ENCODE results near the gene BABAM1.
A peak's percentile ranks its signal among the peaks of the same experiment; 100 is the strongest.

The BABAM1 gene

DNA sequence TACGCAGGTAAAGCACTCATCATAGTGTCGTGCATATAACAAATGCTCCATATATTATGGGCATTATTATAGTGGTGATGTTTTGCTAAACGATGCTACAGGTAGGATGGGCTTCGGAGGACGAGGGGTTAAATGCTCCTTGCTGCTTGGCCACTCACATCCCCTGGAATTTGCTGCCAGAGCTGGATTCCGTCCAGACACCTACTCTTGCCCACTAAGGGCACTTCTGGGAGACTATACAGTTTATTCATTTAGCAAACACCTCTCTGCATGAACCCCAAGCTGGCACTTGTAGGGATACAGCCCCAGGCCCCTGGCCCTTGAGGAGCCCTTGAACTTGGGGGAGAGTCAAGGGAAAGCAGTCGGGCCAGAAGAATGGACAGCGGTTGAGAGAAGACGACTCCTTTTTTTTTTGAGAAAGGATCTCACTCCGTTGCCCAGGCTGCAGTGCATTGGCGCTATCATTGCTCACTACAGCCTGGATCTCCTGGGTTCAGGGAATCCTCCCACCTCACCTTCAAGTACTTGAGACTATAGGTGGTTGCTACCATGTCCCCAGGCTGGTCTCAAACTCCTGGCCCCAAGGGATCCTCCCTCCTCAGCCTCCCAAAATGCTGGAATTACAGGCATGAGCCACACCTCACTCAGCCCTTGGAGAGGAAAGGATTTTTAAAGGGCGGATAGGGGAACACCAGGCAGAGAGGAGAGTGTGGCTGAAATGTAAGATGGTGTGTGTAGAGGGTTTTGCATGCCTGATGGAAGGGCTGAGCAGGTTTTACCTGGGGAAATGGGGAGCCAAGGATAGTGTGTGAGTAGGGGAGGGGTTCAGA lies 37.4 kb downstream of the BABAM1 start:
- no peak for DNase-seq

DNA sequence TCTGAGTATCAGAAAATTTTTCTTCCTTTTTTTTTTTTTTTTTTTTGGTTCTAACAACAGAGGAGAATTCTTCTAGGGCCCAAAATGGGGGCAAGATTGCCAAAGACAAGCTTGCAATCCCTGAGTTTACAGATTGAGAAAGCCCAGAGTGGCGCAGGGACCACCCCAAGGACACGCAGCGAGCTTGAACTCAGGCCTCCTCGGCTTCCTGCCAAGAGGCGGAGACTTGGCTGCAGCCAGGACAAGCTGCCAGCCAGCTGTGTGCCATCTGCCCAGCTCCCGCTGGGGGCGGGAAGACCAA lies 37.9 kb downstream of the BABAM1 start:
- DNase-seq, result no peak

DNA sequence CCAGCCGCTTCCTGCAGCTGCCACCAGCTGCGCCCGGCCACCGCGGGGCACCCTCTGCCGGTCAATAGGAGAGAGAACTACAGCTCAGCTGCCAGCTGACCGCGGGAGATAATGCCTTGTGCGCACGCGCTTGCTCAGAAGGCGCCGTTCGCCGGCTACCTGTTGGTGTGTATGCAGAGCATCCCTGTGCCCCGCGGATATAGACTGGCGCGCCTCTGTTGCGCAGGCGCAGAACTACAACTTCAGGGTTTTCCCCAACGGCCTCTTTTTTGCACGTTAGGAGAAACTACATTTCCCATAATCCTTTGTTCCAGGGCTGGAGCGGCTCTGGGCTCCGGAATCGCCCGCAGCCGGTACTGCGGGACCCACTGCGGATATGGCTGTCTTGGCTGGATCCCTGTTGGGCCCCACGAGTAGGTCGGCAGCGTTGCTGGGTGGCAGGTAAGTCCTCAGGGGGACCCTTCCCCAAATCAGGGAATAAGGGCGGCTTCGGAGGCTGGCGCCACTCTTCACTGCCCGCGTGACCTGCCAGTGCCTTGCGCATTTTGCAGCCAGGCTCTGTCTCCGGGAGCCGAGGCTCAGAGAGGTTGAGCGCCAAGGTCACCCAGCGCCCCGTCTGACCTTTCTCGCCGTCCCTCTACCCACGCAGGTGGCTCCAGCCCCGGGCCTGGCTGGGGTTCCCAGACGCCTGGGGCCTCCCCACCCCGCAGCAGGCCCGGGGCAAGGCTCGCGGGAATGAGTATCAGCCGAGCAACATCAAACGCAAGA lies 38.5 kb downstream of the BABAM1 start, which contains the start of gene MRPL34:
MRPL34 (plus strand) TSS at position 356 of the 768 bp plus-strand sequence; CDS start at position 377, 21 bp downstream.
- peak; percentile 97 for DNase-seq

DNA sequence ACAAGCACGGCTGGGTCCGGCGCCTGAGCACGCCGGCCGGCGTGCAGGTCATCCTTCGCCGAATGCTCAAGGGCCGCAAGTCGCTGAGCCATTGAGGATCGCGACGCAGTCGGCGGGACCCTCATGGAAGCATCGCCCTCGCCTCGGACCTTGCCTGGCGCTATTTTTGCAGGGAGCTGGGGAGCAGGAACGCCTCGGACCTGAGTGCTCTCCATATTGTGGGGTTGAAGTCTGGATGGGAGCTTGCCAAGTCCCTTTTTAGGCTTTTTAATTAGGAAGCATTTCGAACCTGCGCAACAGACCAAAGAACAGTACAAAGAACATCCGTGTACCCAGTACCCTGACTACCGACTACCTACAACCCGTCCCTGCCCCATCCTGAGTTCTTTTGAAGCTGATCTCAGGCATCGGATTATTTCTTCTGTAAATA lies 39.1 kb downstream of the BABAM1 start:
- no peak for DNase-seq

DNA sequence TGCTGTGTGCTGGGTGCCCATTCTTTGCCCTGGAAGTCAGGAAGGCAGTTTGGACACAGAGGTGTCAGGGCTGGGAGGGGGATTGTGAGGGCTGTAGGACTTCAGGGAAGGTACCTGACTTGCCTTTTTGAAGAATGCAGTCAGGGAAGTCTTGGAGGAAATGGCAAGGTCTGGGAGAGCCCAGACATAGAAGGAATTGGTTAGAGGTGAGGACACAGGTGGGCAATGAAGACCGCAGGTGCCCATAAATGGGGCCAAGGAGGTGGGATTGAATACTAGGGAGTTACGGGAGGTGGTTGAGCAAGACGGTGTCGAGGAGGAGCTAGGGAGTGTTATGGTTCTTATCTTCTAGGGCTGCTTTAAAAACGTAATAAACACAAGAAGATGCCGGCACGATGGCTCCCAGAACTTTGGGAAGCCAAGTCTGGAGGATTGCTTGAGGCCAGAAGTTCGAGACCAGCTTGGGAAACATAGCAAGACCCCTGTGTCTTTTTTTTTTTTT lies 40.7 kb downstream of the BABAM1 start:
- DNase-seq, result no peak

DNA sequence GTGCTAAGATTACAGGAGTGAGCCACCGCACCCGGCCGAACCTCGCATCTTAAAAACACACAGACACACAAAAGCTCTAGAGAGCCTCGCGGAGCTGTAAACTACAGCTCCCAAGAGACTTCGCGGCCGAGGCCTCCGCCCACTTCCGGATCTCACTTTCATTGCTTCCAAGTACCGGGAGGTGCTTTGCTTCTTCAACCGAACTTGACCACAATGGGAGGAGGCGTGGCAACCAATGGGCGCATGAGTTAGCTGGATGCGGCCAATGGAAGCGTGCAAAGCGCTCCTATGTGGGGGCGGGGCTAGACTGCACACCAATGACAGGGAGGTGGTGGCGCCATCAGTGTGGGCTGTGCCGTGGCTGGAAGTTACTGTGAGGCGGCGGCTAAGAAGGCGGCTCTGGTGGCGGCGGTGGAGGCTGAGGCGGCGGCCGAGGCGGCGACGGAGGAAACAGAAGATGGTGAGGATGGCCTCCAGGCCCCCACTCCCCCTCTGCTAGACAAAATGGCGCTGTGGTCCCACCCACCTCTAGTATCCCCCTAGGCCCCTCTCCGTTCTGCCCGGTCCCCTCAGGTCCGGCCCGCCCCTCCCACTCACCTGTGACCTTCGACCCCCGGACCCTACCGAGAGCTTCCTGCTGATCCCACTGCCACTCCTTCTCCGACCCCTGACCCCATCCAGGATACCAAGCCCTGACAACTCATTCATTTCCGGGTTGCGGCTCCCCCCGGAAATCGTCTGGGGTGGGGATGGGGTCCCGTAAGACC lies 42.1 kb downstream of the BABAM1 start, which contains the start of gene DDA1:
DDA1 (plus strand) TSS at position 366 of the 767 bp plus-strand sequence; CDS start at position 458, 92 bp downstream.
- peak; percentile 98 for DNase-seq

DNA sequence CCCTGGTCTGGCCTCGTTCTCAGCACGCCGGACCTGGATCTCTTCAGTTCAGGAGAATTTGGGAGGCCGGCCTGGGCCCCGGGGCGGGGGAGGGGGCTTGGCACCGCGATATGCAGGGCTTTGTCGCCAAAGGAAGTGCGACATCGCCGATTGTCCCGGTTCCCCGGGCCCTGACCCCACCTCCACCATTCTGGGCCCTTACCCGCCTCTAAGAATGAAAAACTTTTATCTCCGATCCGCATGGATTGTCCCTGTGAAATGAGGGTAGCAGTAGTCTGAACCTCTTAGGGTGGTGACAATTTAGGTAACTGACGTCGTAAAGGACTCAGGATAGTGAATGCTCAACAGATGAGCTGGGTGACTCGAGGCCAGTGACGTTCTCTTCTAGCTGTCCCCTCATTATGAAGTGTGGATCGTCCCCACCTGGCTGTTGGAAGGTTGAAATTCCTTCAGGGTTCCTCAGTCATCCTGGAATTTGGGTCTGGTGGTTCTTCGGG lies 42.8 kb downstream of the BABAM1 start:
- no peak for DNase-seq

DNA sequence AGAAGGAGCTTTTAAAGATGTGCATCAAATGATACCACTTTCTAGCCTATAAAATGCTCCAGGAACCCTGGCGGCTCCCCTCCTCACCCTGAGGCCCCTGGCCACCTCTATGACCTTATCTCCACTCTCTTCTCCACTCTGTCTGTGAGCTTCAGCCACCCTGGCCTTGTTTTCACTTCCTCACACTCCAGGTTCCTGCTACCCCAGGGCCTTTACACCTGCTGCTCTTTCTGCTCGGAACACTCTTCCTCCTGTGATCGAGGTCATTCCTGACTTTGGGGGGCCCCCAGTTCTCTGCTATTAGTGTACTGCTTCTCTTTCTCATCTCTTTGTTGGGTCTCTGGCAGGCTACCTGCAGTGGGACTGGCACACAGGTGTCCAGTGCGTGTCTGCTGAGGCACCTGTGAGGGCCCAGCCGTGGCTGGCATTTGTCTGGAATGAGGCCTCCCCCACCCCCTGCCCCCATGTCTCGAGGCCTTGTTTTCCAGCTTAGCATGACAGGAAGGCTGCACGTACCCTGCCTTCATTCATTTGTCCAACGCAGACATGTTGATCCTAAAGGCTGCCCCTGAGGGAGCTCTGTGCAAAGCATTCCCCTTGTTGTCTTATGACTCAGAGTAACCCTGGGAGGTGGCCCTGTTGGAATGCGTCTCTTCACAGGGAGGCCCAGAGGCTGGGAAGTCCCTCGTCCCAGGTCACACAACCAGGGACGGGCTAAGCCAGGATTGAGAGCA lies 44.4 kb downstream of the BABAM1 start:
- DNase-seq, result no peak

DNA sequence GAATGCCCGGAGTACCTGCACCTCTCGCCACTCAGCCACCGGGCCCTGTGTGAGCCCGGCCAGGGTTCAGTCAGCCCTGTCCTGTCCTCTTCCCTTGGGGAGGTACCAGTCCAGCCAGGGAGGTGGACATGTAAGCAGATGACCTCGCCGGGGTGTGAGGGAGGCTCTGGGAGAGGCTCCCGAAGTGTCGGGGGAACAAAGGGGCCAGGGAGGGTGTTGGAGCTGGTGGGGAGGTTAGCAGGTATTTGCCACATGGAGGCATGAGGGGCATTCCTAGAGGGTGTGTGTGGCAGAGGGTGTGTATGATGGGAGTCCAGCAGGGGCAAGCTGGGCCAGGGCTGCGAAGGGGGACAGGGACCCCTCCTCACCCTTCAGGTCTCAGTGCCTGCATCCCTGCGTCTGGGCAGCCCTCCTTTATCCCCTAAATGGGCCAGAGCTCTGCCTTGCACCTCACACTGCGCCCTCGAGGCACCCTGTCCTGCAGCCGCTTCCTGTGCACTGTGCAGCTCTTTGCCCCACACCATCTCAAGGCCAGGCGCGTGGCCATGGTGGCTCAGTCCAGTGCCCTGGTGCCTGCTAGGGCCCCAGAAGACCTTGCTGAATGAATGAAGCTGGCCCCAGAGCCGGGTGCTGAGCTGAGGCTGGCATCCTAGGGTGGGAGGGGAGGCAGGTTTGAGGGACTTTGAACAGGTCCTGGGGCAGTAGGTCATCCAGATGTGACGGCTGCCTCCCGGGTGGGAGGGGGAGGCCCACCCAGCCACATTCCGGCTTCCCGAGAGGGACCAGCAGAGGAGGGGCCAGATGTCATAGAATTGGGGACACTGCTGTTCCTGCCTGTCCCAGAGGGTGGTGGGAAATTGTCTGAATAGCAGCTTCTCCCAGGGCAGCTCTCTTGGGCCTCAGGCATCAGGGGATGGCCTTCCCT lies 45.2 kb downstream of the BABAM1 start:
- DNase-seq, result no peak

DNA sequence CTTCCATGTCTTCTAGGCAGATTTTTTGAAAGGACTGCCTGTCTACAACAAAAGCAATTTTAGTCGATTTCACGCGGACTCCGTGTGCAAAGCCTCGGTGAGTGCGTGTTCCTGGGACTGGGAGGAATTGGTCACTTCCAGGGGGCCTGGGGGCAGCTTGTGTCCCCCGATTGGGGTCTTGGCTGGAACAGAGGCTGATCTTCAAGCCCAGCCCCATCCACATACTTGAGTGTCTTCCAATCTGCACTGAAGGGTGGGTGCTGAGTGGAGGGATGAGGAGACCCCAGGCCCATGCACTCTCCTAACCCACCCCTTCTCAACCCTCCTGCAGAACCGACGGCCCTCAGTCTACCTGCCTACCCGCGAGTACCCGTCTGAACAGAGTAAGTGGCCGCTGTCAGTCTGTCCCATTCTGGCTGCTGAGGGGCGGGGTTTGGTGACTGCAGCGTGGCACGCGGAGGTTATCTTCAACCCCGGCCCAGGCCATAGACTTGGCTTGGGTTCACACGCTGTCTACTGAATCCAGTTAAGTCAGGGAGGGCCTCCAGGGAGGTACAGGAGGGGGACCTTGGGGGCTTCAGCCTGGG lies 46.9 kb downstream of the BABAM1 start:
- no peak for DNase-seq

DNA sequence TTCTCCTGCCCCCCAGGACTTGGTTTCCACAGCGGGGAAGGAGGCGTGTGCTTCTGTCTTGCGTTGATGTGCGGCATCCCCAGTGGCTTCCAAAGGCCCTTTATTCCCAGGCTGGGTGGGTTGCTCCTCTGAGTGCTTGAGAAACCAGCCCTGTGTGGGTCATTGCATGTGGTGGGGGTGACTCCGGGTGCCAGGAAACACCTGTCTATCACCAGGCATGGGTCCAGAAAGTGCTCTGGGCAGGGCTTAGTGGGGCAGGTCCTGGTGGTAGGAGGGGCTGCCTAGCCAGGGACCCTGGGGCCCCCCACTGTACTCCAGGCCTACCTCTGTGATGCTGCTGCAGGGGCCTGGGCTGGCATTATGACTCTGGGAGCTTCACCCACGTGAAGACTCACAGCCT lies 51.7 kb downstream of the BABAM1 start:
- no peak for DNase-seq

DNA sequence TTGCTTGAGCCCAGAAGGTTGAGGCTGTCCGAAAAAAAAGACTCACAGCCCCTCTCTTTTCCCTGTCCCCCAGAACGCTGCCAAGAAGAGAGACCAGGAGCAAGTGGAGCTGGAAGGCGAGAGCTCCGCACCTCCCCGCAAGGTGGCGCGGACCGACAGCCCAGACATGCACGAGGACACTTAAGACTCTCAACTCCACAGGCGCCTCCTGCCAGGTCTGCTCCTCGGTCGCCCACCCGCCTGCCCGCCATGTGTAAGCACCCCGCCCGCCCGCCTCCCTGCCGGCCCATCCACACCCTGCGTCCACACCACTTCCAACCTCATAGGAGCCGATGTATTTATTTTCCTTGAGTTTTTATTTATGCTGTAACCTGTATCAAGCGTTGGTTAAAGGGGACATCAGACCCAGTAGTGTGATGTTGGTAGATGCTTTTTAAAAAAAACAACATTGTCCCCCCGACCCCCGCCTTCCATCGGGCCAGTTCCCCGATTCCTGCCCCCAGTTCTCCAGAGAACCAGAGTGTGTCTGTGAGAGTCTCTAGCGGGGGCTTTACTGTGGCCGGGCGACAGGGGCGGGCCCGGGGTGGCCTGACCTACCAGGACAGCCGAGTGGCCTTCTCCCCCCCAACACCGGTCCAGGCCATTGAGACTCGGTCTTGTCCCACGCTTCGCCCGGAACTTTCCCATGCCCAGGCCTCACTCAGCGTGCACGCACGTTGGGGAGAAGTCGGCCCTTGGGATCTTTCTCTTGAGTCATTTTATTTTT lies 52.4 kb downstream of the BABAM1 start:
- DNase-seq, result no peak

DNA sequence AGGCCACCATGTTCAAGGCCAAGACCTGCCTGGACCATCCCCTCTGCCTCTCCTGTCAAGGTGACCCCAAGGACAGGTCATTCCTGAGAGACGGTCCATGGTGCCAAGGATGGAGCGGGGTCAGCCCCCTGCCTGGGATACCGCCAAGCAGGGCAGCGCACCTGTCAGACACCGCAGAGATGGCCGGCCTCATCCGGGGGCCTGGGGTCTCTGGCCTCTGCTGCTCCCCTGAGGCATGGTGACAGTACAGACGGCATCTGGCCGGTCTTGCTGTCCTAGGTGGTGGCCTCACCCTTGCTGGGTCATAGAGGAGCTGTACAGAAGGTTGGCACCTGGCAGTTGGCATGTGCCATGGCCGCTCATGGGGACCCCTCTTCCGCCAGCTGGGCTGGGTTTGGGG lies 53.2 kb downstream of the BABAM1 start:
- DNase-seq, result no peak

DNA sequence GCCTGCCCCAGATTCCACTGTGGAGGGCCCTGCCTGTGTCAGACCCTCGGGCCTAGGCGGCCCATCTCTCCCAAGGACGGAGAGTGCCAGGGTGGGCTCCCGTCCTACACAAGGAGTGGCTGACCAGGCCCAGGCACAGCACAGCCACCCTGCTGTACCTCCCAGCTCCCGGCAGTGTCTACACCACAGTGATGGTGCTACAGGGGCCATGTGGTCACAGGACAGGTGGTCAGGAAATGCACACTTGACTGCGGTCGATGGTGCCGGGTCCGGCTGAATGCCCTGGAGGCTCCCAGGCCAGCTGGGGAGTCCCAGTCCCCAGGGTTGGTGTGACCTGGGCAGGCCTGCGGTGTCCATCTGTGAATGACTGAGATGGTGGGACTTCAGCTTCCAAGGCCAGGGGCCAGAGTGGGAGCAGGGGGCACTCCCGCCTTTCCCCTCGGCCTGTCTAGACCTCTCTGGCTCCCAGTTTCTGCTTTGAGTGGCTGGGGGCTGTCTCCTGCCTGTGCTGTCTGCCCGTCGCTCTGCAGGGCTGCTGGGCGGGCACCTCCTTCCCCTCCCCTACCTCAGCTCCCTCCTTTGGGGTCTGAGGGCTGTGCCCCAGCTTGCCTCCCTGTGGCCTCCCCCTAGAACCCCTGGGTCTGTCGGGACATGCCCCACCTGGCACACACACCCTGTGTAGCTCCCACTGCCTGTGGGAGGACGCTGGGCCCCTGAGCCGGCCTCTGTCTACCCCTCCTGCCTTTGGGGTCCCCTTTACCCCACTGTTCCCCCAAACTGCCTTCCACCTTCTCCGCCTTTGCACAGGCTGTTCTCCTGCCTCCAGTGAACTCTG lies 54.6 kb downstream of the BABAM1 start:
- DNase-seq, result no peak

DNA sequence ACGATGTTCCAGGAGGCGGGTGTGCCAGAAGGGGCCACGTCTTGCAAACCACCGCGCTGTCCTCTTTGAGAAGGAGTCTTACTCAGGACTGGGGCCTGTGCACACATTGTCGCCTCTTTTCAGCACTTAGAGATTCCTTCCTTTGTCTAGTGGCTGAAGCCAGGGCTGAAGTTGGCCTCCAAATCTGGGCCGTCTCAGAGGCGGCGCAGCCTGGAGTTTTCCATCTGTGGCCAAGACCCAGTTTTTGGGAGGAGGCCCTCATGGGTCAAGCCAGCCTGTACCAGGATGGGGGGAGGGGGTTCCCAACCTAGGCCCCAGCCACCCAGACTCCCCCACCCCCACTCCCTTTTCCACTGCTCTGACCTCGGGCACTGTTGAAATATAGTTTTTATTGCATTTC lies 55.6 kb downstream of the BABAM1 start:
- DNase-seq, result no peak

DNA sequence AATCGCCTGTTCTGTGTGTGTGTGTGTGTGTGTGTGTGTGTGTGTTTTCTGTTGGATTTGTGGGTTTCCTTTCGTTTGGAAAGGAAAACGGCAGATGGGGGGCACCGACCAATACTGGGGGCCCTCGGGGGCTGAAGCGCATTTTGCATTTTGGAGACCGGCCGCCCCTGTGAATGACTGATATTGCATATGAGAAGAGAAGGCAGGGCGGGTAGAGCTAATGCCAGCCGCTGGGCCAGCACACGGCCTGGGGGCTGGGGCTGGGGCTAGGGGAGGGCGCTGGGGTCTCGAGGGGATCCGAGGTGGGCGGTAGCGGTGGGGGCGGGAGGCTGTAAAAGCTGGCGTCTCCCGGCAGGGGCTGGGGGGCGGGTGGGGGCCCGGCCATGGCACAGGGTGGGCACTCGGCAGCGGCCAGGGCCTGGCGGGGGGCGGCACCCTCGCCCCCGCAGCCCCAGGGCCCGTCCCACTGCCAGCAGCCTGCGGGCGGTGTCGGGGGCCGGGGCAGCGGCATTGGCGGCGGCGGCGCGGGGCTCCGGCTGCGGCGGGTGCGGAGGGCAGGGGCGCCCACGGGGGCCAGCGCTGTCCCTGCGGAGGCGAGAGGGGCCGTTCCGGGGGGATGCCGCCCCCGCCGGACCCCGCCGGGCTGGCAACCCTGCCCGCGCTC lies 56.2 kb downstream of the BABAM1 start:
- DNase-seq, result no peak

DNA sequence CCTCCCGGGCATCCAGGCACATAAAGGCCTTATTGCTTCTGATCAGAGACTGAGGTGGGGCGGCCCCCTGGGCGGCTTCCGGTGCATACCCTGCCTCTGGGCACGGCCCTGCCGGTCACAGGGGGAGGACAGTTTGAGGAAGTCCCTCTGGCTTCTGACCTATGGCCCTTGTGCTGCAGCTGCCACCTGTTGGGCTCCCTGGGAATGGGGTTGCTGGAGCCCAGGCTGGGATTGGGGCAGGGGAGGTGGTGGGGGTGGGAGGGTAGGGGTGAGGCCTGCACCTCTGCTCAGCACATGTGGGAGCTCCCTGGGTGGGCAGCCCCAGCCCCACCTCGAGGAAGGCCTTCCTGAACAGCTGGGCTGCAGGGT lies 56.7 kb downstream of the BABAM1 start:
- DNase-seq, result no peak

DNA sequence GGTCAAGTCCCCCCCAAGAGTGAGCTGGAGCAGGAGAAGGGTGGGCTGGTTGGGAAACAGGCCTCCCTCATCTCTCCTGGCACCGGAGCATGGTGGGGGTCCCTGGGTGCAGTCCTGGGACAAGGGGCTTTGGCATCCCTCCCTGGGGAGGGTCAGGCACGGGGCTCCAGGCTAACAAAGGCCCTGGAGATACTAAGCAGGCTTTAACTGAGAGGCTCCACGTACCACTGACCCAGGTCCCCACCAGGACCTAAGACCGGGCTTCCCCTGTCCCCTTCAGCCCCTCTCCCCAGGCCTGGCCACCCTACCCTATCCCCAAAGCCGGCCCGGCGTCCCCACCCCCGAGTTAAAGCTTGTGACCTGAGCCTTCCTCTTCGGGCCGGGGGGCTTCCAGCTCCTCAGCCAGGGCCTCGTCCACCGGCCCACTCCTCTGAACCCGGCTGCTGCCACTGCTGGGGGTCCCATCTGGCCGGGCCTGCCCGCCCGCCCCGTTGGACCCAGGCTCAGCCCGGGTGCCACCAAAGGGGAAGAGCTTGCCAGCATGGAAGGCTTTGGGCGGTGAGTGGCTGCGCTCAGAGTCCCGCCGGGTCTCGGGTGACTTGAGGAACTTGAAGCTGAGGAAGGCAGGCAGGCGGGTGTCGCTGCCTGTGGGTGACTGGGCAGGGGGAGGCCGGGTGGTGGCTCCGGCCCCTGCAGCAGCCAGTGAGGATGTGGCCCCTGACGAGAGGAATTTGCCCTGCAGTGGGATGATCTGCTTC lies 57.3 kb downstream of the BABAM1 start:
- DNase-seq, result no peak
